ENCODE data around the gene ALX4. TPM values are rescaled to one million over a fixed set of nuclear protein-coding genes. Genes with fewer than 3 reads are reported as not detected.

Gene ALX4
- total and polyA plus RNA-seq, 2 of the 8 experiments (the other 6 are each of a cell fraction or from before 2014, with no cell fraction given), result not detected

GRCh38 chr11:44332665-44333064, 22.7 kb upstream of the ALX4 start:
- H3K79me2 ChIP-seq (ENCODE audit: control insufficient read depth in 1 of 2, insufficient read depth in 2 of 2, low read length in 2 of 2), result no peaks in the 10 kb centered on the region
- H4K20me1 ChIP-seq (replicated peaks in 1 of 2; ENCODE audit: control insufficient read depth in 1 of 2, insufficient read depth in 2 of 2, low read length in 2 of 2), result no peaks in the 10 kb centered on the region

More at GRCh38 chr11:44332665-44333064, 22.7 kb upstream of the ALX4 start:
- H3K9me3 ChIP-seq (ENCODE audit: insufficient read depth in 2 of 2, low read depth in 1 of 2, low read length in 1 of 2), result no peaks in the 10 kb centered on the region
- no peak overlapping the region for H3K14ac ChIP-seq (ENCODE audit: insufficient read length)
- no peak overlapping the region for H3K4me2 ChIP-seq (ENCODE audit: insufficient read depth in 1 of 2, low read depth in 2 of 2, low read length in 2 of 2)
- CTCF ChIA-PET (ENCODE audit: partially characterized antibody), result interaction anchor here (1.4 to 7.0 kb wide), 4 partner anchors 9 to 229 kb away, joined by 3 to 47 read pairs (median 10); no protein-coding TSS in a partner anchor
- no peak overlapping the region for H4K91ac ChIP-seq (replicated peaks; ENCODE audit: insufficient read length, low read length)
- no peak overlapping the region for H4K5ac ChIP-seq (ENCODE audit: insufficient read length, low read depth, low read length)
- H3K18ac ChIP-seq (ENCODE audit: extremely low read depth, low read length), result no peak overlapping the region; the same call in 1 of the 2 replicates
- WGBS, 2 experiments (ENCODE audit: extremely low coverage in 1 of 2, insufficient coverage in 1 of 2, insufficient read length in 1 of 2, insufficient replicate concordance in 2 of 2, low coverage in 1 of 2, low lambda C conversion rate in 2 of 2, missing lambda C conversion rate in 1 of 2), result 72% methylated on average over 6 of the region's 6 CpGs; no CpG with 5 or more reads in 1 of the 2 experiments
- H3K4me3 ChIP-seq (ENCODE audit: extremely low read depth in 1 of 4, insufficient read depth in 2 of 4, low read depth in 3 of 4, low read length in 4 of 4), result no peak overlapping the region
- H3K4me1 ChIP-seq (replicated peaks in 1 of 4; ENCODE audit: control insufficient read depth in 3 of 4, insufficient read depth in 4 of 4, low read length in 3 of 4), result peaks cover under 1 to 9% (median 5%) of the 10 kb centered on the region in 4 experiments; a peak in 6 of 7 replicates
- DNase-seq (ENCODE audit: low read depth in 1 of 2, low spot score in 2 of 2), result no peak
- no peak overlapping the region for H2AK5ac ChIP-seq (ENCODE audit: low read depth, low read length)
- no peak overlapping the region for H3K27ac ChIP-seq (ENCODE audit: low read depth, low read length)
- 0 out of 2 replicates have a peak overlapping the region, but pooled peaks have one; percentile 72 for H2BK15ac ChIP-seq (ENCODE audit: low read length)
- TF ChIP-seq CEBPB (IDR thresholded peaks at IDR 0.05; ENCODE audit: low read depth, low read length) (no peak), TCF12 (IDR thresholded peaks at IDR 0.05; ENCODE audit: low read depth, low read length) (no peak), TEAD4 (IDR thresholded peaks at IDR 0.05; ENCODE audit: low read depth, low read length) (no peak), EZH2 (IDR thresholded peaks at IDR 0.05; ENCODE audit: low read depth, low read length, severe bottlenecking) (no peak), ASH2L (IDR thresholded peaks at IDR 0.05; ENCODE audit: low read length) (no peak), RAD21 (IDR thresholded peaks at IDR 0.05 in 1 of 2, conservative IDR thresholded peaks at IDR 0.05 in 1 of 2; ENCODE audit: low read depth in 2 of 2, low read length in 2 of 2) (no peak), TBP (IDR thresholded peaks at IDR 0.05; ENCODE audit: low read depth, low read length) (no peak), POLR2AphosphoS5 (IDR thresholded peaks at IDR 0.05; ENCODE audit: low read depth, low read length) (no peak), BACH1 (IDR thresholded peaks at IDR 0.05; ENCODE audit: low read length) (no peak), YY1 (IDR thresholded peaks at IDR 0.05; ENCODE audit: low read depth, low read length) (no peak), EP300 (IDR thresholded peaks at IDR 0.05; ENCODE audit: borderline replicate concordance in 1 of 2, low read depth in 2 of 2, low read length in 2 of 2) (no peak), TAF1 (IDR thresholded peaks at IDR 0.05; ENCODE audit: low read depth, low read length) (no peak), BCL11A (IDR thresholded peaks at IDR 0.05; ENCODE audit: low read depth in 2 of 2, low read length in 2 of 2) (no peak)
- POLR2A ChIA-PET (ENCODE audit: partially characterized antibody), result interaction anchor here (1.0 kb wide), 1 partner anchor 13 kb away, joined by 3 read pairs; no protein-coding TSS in a partner anchor
- H3K23ac ChIP-seq (ENCODE audit: insufficient read length), result no peak overlapping the region
- H3K4ac ChIP-seq (replicated peaks; ENCODE audit: insufficient read length, low read depth, low read length), result no peak overlapping the region
- no peak for FAIRE-seq
- no peaks in the 10 kb centered on the region for H3K36me3 ChIP-seq (ENCODE audit: control insufficient read depth in 2 of 4, insufficient read depth in 4 of 4, low read length in 3 of 4)
- no peak overlapping the region for H3K56ac ChIP-seq (replicated peaks; ENCODE audit: insufficient read length, low read depth, low read length)
- H3K23me2 ChIP-seq (ENCODE audit: low read depth, low read length), result no peaks in the 10 kb centered on the region; the same call in 1 of the 2 replicates
- peaks cover 5 to 66% (median 52%) of the 10 kb centered on the region in 4 experiments for H3K27me3 ChIP-seq (replicated peaks in 1 of 4; ENCODE audit: control insufficient read depth in 3 of 4, extremely low read depth in 1 of 4, insufficient read depth in 3 of 4, low read length in 3 of 4)
- H2BK20ac ChIP-seq (ENCODE audit: low read length), result no peak overlapping the region
- H4K8ac ChIP-seq (ENCODE audit: extremely low read depth, insufficient read depth, low read length), result no peak overlapping the region
- no peak overlapping the region for H2BK12ac ChIP-seq (ENCODE audit: low read depth, low read length)
- H2AFZ ChIP-seq (ENCODE audit: low read length), result no peak overlapping the region
- no peak overlapping the region for H2BK120ac ChIP-seq (replicated peaks; ENCODE audit: low read depth, low read length)
- no peak overlapping the region for H3K9ac ChIP-seq (replicated peaks in 1 of 4; ENCODE audit: extremely low read depth in 1 of 4, low read depth in 3 of 4, low read length in 3 of 4)
- no peak overlapping the region for H2BK5ac ChIP-seq (ENCODE audit: low read depth, low read length)
- no peaks in the 10 kb centered on the region for H3K79me1 ChIP-seq (ENCODE audit: low read depth, low read length)
